Activated CD4-positive, CD25-positive, alpha-beta regulatory T cell (primary cell): ENCODE measurements around the gene TNRC6A.
"Not testable (repeated sequence)": the region's sequence is repeated elsewhere in the genome, so short reads cannot be mapped to it uniquely, and the experiment has no call there.

Source experiments
- DNase-seq, 4 experiments: peaks; one replicate each; lab custom pipeline; 2025; lab: John Stamatoyannopoulos, UW

The TNRC6A gene

DNA sequence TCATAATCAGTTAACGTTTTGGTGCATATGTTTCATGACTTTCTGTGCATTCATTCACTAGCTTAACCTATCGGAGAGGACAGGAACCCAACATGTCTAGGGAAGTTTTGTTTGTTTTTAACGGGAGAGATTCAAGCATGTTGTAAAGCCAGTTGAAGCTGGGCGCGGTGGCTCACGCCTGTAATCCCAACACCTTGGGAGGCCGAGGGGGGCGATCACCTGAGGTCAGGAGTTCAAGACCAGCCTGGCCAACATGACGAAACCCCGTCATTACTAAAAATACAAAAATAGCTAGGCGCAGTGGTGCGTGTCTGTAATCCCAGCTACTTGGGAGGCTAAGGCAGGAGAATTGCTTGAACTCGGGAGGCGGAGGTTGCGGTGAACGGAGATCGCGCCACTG lies 1.4 kb upstream of the TNRC6A start:
- DNase-seq, result no peak

DNA sequence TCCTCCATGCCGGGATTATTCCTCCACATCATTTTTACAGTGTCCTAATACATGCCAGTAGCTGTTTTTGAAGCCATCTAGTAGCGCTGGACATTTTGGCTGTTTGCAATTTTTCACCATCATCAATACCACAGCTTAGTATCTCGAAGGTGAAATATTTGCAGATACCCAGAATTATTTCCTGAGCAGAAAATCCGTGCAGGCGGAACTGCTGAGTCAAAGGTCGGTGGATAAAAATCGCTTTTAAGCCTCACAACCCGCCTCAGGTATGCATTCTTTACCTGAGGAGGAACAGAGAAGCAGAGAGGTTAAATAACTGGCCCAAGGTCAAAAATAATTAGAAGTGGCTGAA lies 584 bp upstream of the TNRC6A start:
- peak in 1 of 4 experiments; percentile 18 for DNase-seq

DNA sequence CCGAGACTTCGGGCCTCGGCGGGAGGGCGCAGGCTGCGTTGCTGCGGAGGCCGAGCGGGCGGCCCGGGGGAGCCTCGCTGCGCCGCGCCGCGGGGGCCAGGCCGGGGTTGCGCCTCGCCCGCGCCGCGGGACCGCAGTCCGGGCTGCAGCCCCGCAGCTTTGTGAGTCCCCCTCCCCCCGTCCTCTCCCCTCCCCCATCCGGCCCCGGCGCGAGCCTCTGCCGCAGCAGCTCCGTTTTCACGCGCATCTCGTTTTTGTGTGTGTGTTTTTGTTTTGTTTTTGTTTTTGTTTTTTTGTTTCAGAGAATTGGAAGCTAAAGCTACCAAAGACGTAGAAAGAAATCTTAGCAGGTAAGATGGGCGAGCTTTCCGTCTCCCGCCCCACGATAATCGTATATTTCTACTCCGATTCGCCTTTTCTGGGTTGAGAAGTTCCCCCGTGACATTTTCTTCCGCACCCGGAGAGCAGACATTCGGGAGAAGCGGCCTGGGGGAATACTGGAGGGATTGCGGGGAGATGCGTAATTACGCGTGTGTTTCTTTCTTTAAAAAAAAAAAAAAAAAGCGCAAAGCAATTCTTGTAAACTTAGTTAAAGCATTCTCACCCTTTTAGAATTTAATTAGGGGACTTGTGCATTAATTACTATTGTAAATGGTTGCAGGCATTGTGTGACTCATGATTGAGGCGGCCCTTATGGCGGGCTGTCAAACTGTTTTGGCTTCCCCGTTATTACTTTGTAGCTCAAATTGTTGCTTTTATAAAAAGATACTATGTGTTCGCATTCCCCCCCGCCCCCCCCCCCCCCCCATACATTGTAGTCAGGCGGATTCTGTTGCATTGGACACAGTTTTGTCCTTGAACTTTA lies 732 bp downstream of the TNRC6A start:
- DNase-seq, result peak in 2 of 4 experiments; percentile 31 to 43

DNA sequence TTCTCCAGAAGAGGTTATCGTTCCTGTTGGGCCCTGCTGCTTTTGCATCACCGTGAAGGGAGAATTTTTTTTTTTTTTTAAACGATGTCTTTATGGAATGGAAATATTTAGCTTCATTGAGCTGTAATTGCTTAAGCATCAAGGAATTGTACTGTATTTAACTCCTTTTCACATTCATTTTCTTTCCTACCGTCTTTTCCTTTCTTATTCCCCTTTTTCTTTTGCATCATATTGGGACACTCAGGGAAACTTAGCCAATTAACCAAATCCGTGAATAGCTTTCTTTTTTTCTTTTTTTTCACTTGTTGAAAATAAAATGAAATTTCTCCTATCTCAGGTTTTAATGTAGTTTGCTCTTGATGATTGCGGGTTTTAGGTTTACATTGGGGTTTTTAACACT lies 1.5 kb downstream of the TNRC6A start:
- no peak for DNase-seq

DNA sequence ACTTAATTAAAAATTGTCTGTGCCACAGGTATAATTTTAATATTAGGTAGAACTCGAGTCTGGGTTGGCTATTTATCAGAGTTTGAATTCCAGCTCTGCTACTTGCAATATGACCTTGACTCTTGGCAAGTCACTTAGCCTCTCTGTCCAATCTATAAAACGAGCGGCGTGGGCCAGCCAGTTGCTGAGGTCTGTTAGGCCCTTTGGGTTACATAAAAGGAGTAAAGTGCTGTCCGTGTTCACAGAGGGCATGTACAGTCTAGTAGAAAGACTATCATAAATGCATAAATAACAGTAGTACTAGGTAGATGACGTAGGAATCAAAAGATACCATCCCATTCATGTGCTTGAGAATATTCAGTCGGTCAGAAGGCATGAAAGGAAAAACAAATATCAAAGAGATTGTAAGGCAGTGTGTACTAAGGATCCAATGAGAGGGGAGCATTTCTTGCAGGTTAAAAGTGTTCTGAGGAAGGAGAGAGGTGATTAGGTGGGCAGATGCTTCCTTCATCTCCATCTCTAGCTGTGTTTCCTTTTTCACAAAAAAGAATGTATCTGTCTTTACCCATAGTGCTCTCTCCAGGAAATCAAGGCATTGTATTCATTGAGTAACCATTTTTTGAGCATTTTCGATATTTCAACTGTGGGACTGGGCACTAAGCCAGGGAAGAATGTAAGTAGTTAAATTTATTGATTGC lies 2.4 kb downstream of the TNRC6A start:
- DNase-seq, result no peak

DNA sequence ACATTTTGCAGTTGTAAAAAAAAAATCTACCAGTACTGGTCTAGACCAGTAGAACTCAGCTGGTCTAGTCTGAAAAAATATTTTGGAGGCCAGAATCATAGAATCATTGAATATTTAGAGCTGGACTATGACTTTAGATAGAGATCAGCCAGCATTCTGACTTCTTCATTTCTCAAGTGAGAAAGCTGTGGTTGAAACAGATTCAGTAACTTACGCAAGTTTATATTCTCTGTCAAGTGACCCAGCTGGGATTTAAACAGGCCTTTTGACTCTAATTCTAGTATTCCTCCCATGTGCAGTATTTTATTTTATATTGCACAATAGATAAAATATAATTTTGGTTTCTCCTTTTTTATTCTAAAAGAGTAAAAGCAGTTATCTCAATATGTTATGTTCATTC lies 4.9 kb downstream of the TNRC6A start:
- no peak for DNase-seq

DNA sequence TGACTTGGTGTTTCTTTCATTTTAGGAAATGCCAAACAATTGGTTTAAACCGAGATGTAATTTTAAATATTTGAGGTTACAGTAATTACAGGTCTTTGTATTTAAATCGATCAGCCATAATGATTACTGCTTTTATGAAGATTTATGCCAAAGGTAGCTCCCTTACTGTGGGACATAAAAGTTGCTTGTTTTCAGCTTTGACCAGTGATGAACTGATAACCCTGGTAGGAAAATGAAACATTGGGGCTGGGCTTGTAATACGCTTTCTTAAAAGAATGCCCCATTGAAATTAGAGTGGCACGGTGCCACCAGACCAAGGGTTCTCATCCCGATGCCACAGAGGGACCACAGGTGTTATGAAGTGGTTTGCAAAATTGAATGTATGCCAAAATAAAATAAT lies 7.3 kb downstream of the TNRC6A start:
- no peak for DNase-seq

DNA sequence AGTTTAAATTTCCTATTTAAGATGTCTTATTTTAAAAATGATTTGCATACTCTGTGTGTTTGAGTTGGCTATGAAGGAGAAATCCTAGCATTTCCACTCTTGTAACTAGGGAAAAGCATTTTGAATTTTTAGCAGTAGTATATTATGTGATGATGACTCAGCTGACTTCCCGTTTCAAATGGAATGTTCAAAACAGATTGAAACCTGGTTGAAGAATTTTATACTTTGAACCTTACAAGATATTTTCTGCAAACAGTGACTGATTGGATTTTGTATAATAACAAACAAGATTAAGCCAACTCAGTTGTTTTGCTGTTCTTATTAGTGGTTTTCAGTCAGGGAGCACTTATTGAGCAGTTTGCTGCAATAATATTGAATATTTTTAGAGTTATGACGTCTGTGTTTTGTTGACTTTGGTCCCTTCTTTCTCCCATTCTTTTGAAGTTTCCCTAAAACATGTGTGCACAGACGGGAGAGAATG lies 8.0 kb downstream of the TNRC6A start:
- DNase-seq, result no peak

DNA sequence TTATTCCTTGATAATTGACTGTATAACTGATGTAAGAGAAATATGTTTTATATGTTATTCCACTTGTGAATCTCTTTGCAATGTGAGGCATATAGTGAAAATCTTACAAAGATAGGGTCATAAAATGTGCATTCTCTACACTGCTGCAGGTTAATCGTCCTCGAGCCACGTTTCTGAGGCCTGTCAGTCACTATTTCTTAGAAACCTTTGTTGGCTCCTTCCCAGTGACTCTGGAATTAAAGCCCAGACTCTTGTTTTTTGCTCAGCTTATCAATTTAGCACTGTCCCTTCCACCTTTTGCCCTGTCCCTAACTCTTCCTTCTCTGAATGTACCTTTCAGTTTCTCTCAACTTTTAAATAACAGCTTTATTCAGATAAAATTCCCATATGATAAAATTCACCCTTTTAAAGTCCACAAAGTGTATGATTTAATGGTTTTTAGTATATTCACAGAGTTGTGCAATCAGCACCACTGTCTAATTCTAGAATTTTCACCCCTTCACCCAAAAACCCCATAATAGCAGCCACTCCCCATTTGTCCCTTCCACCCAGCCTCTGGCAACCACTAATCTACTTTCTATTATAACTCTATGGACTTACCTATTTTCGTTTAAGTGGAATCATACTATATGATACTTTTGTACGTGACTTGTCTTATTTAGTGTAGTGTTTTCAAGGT lies 8.6 kb downstream of the TNRC6A start:
- DNase-seq, result no peak

DNA sequence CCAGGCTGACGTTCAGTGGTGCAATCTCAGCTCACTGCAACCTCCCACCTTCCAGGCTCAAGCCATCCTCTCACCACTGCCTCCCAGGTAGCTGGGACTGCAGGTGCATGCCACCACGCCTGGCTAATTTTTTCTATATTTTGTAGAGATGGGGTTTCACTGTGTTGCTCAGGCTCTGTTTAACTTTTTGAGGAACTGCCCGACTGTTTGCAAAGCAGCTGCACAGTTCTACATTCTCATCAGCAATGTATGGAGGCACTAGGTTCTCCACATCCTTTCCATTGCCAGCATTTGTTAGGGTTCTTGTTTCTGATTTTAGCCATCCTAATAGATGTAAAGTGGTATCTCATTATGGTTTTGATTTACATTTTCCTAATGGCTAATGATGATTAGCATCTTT lies 9.4 kb downstream of the TNRC6A start:
- DNase-seq, result no peak

DNA sequence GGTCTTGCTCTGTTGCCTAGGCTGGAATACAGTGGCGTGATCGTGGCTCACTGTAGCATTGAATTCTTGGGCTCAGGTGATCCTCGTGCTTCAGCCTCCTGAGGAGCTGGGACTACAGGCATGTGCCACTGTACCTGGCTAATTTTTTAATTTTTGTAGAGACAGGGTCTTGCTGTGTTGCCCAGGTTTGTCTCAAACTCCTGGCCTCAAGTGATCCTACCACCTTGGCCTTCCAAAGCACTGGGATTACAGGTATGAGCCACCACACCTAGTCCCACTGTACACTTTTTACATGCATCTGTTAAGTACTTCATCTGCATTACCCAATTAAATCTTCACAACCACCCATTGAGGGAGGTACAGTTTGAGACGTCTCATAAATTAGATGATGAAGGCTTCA lies 12.4 kb downstream of the TNRC6A start:
- no peak for DNase-seq

DNA sequence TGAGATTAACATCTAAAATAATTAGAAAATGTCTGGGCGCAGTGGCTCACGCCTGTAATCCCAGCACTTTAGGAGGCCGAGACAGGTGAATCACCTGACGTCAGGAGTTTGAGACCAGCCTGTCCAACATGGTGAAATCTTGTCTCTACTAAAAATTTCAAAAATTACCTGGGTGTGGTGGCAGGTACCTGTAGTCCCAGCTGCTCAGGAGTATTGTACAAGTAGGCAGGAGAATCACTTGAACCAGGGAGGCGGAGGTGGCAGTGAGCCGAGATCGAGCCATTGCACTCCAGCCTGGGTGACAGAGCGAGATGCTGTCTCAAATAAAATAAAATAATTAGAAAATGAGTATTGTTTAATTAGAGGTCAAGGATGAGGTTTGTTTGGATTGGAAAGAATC lies 13.2 kb downstream of the TNRC6A start:
- DNase-seq, result not testable (repeated sequence)

DNA sequence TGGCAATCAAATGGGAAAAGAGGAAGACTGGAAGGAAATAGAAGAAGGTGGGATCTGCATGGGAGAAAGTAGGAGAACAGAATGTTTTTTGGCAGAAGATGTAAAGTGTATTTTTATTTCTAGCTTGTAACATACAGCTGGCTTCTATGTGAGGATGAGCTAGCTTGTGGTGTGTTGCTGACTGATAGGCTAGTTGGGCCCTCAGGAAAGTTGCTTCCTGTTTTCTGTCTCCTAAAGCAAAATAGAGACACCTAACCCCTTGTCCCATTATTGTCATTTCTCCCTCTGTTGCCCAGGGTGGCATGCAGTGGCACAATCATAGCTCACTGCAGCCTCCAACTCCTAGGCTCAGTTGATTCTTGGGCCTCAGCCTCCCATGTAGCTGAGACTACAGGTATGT lies 15.9 kb downstream of the TNRC6A start:
- no peak for DNase-seq

DNA sequence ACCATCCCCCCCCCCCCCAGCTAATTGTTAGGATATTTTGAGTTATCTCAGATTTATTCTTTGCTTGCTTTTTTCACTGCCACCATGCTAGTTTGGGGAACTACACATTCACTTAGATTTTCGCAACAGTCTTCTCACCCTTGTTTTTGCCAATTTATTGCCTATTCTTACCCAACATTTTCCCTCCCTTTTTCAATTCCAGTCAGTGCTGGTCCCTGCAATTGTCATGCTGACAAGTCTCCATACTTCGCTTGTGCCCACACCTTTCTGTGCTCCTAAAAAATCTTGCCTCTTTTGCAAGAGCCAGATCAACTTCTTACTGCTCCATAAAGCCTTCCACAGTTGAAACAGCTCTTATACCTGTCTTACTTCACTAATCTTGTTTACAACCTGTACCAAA lies 16.3 kb downstream of the TNRC6A start:
- no peak for DNase-seq

DNA sequence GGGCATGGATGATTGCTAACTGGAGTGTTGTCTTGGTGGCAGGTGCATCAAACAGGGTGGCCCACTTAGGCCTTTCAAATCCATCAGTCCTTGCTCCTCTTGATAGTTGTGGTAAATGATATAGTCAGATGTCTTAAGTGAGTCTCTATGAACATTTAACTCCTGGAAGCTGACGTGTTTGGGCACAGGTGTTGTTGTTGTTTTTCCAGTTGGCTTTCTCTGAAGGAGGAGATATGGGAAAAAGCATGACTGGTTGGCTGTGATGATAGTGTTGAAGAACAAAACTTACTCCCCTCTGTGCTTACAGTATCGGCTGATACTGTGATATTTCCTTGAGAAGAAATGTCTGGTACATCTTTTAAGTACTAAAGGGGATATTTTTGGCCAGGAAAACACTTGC lies 18.0 kb downstream of the TNRC6A start:
- DNase-seq, result no peak

DNA sequence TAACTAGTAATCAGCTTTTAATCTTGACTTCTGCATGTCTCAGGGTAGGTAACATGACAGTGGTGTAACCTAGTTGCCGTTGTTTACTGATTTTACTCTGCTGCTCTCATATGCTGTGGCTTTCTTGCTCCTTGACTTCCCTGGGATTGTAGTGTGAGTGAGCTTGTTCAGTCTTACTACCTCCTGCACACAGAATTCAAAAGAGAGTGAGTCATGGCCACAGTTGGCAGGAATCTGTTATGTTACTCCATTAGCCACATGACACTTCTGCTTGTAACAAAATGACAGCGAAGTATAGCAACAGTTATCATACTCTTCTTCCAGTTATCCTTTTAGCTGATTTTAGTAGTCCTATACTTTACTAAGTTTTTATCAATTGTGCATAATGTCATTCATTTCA lies 18.8 kb downstream of the TNRC6A start:
- DNase-seq, result no peak

DNA sequence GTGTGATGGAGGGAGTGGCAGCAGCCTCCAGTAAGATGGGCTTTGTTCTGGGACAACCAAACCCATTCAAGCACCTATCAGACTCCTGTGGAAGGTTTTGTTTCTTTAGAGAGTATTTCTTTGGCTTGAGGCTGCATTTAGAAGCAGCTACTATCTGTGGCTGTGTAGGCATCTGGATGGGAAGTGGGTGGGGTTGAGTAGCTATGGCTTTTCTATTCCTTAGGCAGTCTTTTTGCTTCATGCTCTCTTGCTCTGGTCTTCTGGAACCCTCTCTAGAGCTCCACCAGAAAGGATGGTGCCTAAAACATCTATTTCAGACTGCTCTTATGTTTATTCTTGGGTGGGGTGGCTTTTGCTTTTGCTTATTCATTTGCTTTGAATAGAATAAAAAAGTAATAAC lies 19.9 kb downstream of the TNRC6A start:
- no peak for DNase-seq

DNA sequence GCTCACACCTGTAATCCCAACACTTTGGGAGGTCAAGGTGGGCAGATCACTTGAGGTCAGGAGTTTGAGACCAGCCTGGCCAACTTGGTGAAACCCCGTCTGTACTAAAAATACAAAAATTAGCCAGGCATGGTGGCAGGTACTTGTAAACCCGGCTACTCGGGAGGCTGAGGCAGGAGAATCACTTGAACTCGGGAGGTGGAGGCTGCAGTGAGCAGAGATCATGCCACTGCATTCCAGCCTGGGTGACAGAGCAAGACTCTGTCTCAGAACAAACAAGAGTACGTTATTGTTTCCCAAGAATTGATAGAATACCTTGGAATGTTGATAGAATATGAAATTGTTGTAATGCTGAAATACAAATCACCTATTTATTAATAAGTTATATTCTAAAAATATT lies 20.4 kb downstream of the TNRC6A start:
- not testable (repeated sequence) for DNase-seq

DNA sequence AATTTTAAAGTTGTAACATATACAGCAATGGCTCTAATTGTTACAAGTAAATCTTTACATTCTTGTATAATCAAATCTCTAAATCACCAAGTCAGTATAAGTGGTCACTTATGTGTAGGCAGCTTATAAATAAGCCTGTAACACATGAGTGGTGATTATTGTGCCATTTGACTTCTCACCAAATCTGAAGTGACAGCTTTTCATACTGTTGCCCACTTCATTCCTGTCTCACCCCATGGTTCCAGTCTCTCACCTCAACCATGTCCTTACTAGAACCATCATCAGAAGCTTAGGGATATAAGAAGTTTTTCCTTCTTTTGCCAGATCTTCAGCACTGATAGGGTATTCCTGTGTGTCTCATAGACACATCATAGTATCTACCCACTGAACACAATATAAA lies 23.5 kb downstream of the TNRC6A start:
- no peak for DNase-seq

DNA sequence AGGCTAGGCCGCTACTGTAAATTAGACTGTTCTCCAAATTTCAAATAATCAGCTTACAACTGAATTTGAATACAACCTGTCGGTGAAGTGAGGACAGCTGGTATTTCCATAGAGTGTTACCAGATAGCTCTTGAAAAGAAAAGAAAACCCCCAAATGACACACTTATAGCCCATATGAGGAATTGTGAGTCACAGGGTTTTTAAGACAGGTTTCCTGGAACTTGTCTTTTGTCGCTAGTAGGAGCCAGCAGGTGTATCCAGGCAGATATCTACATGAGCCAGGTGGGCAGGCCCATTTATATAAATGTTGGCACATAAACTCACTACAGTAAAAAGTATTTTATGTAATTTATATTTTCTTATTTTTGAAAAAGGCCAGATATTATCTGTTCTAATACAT lies 24.0 kb downstream of the TNRC6A start:
- no peak for DNase-seq

DNA sequence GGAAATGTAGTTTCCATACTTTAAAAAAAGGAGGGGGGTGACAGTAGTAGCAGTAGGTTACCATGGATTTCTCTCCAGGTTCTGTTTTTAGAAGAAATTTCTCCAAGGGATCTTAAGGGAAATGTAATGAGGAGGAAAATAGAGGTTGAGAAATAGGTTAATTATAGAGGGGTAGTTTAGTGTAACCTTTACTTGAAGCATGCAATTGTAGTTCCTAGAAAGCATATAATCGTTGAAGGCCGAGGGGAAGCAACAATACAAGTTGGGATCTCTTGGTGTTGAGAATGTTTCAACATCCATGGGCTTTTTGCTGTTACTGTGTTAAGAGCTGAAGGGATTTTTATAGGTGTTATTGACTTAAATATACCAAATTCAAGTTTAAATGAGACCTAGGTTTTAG lies 25.1 kb downstream of the TNRC6A start:
- no peak for DNase-seq

DNA sequence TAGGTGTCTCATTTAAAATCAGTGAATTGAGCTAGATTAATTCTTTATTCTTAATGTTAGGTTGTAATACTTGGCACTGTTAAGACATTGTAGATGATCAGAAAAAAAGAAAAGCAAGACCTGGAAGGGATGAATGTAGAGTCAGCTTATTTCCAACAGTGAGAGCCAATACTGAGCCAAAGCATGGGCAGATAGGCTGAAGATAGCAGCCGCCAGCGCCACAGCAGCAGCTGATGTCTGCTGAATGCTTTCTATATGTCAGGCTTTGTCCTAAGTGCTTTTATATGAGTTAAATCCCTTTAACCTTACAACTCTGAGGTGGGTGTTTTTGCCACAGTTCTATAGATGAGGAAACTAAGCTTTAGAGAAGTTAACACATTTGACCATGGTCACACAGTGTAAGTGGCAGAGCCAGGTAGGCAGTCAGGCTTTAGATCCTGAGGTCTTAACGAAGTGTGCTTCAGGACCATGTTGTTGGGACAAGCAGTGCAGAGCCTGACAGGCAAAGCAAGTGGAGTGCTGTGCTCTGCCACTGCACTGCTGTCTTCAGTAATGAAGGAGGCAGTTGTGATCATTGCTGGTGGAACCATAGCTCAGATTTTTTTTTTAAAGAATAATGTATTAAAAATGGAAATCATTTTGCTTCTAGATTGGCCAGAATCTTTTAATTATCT lies 25.9 kb downstream of the TNRC6A start:
- no peak for DNase-seq
